GM21737 (cell line): ENCODE results near the gene FCMR.

ENCODE experiments used
- ATAC-seq: cut with Tn5 transposase; IDR thresholded peaks from one replicate; pipeline ENCODE4 v1.9.1; 2021; ENCODE audit warnings: mild to moderate bottlenecking, moderate library complexity; ENCODE audit not compliant: unreplicated experiment

The FCMR gene

DNA sequence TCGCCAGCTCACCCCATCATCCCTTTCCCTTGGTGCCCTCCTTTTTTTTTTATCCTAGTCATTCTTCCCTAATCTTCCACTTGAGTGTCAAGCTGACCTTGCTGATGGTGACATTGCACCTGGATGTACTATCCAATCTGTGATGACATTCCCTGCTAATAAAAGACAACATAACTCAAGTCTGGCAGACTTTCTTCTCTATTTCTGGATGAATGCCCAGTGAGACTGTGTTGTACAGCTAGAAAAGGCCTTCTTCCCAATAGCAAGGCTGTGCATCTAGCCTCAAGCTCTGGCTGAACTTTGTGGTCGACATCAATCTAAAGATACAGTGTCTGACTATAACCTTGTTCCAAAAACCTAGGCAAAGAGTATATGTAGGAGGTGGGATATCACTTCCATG, 18.1 kb downstream of the FCMR start:
- no peak for ATAC-seq

DNA sequence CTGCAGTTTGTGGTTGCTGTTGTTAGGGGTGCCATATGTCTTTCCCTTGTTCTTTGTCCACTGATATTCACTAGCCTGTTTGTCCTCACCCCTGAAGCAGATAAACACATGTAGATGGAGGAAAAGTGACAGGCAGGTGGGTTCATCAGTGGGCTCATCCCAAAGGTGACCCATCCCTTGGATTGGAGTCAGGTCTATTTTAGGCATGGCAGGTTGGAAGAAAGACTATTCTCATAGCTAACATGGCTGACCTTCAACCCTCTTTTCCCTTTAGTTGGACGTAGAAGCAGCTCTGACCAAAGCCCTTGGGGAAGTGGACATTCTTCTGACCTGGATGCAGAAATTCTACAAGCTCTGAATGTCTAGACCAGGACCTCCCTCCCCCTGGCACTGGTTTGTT, 19.0 kb downstream of the FCMR start:
- no peak for ATAC-seq

DNA sequence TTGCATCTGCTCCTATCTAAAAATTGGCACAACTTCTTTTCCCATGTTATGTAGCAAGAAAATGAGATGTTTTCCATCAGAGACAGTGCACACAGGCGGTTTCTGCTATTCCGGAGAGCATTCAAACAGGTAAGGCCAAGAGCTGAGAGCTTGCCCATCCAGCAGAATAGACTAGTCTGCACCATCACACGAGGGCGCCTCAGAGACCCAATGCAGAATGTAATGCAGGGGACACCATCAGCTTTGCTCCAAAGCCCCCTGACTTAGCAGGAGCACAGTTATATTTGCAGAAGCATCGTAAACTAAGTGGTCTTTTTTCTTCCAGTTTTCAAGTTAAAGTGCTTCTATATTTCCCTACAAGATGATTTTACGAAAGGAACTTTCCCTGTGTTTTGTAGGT, 19.8 kb downstream of the FCMR start:
- no peak for ATAC-seq

DNA sequence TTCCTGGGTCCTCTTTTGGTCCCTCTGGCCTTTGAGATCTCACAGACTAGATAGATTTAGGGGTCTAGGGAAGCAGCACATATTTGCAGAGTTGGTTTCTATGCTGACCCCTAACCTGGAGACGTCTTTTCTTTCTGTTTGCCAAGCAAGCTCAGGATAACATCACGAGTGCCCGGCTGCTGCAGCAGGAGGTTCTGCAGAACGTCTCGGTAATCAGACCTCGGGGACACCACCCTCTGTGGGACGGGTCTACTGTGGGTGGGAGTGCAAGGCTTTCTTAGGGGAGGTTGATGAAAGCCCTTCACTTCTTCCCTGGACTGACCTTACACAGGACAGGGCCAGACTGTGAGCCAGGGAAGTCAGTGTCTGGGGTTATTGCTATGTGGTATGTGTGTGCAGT, 21.6 kb downstream of the FCMR start:
- no peak for ATAC-seq

DNA sequence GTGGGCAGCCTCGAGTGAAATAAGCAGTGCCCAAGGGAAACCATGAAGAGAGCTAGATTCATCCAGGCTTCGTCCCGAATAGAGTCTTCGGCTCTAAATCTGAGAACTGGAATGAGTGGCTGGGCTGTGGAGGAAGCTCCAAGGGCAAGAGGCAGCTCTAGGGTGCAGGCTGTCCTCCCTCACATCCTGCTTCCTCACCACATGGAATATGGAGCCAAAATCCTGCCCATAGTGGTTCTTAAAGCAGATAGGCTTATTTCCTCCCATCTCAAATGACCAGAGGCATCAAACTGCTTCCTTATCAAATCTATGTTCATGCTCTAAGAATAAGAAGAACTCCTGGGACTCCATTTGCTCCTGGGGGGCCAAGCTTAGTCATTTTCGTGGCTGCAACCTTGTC, 22.0 kb downstream of the FCMR start:
- no peak for ATAC-seq

DNA sequence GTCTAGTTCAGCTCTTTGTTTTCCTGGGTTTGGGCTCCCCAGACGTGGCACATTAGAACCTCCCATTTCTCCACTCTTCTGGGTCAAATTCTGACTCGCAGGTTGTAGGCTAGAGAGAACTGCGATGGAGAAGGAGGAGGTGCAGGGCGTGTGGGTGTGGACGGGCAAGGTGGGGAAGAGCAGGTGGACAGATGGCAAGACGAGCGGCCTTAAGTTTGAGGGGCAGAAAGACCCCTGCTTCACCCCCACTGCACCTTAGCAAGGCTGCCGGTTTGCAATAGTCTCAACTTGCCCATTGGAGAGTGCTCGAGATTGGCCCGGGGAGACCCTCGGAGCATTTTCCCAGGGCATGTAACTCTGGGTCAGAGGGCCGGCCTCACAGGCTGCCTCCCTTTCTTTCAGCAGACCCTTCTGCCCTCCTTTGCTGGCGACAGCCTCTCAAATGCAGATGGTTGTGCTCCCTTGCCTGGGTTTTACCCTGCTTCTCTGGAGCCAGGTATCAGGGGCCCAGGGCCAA, 22.8 kb downstream of the FCMR start:
- ATAC-seq, result no peak

DNA sequence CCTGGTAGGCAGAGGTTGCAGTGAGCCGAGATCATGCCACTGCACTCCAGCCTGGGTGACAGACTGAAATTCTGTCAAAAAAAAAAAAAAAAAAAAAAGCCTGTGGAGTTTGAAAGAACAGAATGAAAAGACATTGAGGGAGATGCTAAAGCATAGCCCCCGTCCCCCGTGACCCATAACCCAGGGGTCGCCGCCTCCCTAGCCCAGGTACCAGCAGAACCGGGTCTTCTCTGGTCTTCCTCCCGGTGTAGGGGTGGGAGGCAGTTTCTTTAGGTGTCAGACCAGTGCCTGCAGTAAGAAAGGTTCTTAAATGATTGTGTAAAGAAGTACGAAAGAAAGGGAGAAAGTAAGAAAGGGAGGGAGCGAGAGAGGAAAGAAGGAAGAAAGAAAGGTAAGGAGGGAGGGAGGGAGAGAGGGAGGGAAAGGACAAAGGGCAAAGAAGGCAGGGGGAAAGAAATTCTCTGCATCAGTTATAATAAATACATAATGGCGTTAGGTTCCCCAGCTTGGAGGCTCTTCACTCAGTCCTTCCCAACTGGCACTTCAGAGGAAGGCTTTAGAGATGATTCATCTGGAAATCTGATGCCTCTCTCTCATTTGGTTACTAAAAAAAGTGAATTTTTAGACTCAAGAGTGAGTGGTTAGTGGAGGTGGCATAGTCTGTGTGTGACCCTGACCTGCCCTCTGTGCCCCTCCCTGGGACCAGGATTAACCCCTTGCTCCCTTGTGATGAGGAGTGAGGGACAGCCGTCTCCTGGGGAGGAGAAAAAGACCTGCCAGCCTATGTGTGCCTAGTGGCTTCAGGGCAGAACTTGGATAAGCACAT, 23.4 kb downstream of the FCMR start:
- no peak for ATAC-seq

DNA sequence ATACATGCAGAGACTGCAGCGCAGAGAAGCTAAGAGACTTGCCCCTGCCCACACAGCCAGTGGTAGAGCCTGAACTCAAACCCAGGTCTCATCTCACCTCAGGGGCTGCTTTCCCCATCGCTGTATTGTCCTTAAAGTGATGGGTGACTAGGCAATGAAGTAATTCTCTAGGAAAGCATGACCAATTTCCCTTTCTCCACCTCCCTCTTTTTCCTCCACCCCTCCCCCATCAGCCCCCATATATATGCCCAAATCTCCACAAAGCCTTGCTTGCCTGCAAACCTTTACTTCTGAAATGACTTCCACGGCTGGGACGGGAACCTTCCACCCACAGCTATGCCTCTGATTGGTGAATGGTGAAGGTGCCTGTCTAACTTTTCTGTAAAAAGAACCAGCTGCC, 24.6 kb downstream of the FCMR start, which contains the start of gene IL24:
Gene IL24 (plus strand): TSS at position 269 of the 400 bp plus-strand sequence. CDS start 390 bp downstream, outside the sequence.
- no peak for ATAC-seq

DNA sequence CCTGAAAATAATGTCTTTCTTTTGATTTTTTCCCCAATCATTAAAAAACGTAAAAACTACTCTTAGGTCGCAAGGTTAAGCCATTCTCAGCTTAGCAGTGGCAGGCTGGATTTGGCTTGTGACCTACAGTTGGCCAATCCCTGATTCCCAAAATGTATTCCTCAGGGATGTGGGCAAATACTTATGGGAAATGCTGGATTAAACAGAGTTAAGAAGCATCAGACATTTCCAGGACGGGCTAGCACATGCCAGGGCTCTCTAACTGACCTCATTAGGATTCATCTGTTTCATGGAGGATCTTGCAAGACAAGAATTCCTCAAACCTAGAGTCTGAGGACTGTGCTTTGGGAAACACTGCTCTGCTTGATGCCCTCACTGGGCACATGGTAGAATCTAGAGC, 25.5 kb downstream of the FCMR start:
- ATAC-seq, result no peak

DNA sequence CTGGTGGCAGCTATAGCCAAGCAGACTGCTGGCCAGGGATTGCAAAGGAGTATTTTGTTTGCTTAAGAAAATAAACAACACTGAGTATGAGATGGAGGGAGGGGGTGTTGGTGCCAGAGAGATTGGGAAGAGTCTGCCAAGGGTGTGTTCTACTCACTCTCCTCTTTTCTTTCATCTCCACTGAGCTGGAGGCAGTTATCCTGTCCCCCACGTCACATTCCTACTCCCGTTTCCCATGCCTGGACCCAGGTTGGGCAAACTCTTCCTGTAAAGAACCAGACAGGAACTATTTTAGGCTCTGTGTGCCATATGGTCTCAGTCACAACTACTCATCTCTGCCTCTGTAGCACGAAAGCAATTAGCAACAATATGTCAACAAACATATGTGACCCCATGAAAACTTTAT, 25.9 kb downstream of the FCMR start:
- ATAC-seq, result no peak

DNA sequence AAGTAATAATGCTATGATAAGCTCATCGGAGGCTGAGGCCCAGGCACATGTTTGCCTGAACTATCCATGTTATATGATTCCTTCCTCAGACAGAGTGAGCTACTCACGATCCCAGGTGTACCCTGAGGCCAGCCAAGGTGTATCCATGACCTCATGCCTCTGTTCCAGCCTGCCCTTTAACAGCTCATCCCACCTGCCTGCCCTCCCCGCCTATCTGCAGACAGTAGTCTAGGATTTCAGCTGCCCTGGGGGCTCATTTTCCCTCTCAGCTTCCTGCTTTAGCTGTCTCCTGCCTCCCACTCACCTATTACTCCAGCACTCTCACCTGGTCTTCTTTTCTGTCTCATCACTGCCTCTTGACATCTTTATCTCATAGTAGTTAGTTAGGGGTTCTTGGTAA, 26.4 kb downstream of the FCMR start:
- no peak for ATAC-seq

DNA sequence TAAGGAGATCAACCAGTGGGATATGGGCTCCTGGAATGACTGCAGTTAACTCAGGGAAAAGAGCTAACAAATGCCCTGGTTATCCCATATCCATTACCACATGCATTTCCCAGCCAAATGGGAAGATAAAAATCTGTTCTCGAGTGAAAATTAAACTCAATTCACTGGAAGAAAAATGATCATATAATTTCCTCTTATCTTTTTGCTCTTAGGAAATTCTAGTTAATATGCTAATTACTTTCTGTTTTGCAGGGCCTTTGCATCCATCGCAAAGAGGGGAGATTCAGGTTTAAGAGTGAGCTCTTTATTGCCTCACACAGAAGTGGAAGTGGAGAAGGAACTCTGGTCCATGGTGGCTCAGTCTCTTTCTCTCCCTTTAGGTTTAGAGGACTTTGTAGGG, 28.4 kb downstream of the FCMR start:
- ATAC-seq, result no peak

DNA sequence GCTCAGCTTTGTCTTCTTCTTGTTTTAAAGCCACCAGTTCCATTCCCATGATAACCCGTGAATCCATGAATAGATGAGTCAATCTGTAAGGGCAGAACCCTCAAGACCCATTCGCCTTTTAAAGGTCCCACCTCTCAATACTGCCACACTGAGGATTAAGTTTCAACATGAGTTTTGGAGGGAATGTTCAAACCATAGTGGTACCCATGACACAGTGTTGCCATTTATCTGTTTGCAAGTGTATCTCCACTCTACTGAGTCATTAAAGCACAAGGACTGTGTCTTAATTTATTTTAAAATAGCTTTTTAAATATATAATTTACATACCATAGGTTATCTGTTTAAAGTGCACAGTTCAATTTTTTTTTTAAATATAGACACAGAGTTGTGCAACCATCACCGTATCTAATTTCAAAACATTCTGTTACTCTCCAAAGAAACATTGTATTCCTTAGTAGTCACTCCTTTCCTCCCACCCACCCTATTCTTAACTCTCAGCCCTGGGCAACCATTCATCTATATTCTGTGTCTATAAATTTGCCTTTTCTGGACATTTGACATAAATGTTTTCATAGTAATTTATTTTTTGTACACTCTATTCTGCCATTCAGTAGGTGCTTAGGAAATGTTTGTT, 29.3 kb downstream of the FCMR start:
- no peak for ATAC-seq

DNA sequence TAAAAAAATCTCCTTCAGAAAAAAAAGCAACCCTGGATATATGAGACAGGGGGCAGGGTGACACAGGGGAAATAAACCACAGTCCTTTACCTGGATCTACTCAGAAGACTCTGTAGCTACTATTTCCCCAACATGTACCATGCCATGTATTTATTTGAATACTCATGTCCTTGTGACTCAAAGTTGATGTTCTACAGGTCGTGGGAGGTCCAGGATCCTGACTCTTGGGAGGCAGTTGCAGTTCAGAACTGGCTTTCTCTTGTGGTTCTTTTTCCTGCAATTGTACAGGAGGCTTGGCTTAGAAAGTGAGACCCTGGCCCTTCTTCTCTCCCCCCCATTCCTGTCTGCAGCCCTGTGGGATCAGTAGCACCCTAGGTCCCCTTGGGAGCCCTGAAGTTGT, 30.3 kb downstream of the FCMR start:
- ATAC-seq, result no peak

DNA sequence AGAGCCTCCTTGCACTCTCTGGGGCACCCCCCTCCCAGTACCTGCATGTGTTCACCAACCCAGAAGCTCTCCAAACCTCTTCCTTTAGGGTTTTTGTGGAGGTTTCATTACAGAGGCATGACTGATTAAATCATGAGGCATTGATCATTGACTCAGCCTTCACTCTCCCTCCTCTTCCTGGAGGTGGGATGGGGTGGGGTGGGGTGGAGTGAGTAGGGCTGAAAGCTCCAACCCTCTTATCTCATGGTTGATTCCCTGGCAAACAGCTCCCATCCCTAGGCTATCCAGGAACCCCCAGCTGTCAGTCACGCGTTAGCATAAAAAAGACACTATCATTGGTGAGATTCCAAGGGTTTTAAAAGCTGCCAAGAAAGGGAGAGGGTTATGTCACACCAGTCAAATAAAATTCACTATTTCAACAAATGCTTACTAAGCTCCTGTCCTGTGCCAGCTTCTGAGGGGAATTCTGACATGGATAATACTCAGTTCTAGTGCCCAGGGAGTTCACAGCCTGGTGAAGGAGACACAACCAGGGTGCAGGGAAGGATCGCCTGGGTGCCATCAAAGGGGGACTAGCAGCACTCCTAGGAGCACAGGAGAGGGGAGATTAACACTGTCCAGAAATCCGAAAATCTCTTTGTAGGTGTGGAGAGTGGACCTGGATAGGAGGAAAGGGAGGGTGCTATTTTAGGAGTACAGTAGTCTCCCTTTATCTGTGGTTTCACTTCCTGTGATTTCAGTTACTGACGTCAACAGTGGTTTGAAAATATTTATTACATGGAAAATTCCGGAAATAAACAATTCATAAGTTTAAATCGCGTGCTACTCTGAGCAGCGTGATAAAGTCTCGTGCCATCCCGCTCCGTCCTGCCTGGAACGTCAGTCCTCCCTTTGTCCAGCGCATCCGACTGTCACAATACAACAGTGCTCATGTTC, 31.3 kb downstream of the FCMR start:
- ATAC-seq, result no peak

DNA sequence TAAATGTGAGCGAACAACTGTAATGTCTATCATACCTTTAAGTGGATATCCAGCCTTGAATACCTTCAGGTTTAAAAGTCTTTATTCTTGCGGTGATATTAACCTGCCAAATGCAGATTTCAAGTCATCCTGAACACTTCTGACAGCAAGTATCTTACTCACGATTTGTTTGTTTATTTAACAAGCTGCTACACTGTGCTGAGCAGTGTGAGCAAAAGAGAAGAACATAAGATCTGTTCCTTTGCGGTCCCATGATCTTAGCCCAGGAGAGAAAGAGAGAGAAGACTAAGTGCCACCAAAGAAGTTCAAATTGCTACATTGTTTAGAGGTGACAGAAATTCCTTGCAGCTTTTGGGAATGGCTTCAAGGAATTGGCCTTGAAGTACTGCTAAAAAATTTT, 34.0 kb downstream of the FCMR start:
- no peak for ATAC-seq

DNA sequence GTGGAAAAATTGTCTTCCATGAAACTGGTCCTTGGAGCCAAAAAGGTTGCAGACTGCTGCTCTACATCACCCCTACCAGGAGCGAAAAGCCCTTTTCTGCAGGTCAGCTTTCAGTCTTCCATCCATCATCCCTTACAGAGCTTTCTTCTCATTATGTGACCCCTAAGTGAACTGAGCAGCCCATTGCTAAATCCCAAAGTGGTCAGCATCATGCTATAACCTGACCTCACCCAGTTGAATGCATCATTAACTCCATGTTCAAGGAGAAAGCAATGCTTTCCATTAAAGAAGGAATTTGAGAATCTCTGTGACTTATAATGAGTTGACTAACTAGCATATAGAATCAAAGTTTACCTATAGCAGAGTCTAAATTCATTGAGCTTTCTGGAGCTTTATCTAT, 34.9 kb downstream of the FCMR start:
- no peak for ATAC-seq

DNA sequence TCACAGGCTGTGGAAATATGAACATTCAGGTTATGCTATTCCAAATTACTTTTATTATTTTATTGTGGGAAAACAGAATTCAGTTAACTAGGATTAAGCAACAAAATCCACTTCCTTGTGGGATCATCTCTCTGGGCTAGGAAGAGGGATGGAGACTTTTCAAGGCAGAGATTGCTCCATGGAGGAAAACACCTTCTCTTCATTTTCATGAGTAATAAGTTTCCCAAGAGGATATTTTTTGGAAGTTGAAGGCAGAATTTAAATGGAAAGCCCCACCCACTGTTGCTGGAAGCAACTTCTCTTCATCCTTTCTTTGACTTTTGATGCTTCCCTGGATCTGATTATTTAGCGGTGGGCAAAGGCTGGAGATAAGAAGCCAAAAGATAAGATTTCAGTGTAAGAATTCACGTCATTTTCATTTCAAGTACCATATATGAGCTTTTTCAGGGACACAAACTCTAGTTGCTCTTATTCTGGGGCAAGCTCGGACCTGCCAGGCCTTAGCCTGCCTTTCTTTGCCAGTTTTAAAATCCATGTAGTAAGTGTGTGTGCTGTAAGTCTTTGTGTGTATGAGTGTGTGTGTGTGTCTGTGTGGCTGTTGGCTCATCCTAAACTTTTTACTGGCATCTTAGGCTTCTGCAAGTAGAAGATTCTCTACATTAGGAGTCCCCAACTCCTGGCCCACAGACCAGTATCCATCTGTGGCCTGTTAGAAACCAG, 36.2 kb downstream of the FCMR start:
- ATAC-seq, result no peak

DNA sequence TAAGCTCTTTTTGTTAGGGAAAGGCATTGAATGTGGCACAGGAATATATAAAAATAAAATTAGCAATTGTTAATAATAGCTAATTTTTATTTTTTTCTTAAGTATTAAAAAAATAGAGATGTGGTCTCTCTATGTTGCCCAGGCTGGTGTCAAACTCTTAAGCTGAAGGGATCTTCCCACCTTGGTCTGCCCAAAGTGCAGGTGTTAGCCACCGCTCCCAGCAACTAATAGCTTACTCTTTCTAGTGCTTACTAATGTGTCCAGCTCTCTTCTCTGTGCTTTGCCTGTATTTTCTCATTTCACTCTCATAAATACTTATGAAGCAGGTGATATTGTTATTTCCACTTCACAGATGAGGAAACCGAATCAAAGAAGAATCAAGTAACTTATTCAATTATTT, 37.9 kb downstream of the FCMR start:
- ATAC-seq, result no peak

DNA sequence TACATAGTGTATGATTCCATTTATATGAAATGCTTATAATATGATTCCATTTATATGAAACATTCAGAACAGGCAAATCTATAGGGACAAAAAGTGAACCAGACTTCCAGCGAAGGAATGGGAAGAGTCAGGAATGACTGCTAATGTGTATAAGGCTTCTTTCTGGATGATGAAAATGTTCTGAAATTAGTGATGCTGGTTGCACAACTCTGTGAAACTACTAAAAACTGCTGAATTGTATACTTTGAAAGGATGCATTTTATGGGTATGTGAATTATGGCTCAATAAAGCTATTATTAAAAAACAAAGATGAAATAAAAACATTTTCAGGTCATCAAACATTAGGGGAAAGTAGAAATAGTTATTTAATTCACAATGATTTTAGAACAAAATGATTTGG, 38.6 kb downstream of the FCMR start:
- ATAC-seq, result no peak

DNA sequence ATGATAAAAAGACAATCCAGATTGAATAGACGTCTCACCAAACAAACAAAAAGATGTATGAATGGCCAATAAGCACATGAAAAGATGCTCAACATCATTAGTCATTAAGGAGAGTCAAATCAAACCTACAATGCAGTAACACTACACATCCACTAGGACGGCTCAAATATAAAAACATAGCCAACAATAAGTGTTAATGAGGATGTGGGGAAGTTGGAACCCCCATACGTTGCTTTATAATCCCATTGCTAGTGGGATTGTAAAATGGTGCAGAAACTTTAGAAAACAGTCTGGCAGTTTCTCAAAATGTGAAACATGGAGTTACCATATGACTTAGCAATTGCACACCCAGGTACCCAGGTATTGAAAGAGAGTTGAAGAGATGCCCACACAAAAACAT, 39.2 kb downstream of the FCMR start:
- no peak for ATAC-seq
